HG03520 (cell line): ENCODE data around the gene ABLIM1.

Experiments
- ATAC-seq: cut with Tn5 transposase; IDR thresholded peaks from one replicate; pipeline ENCODE4 v1.9.1; 2021; ENCODE audit warnings: mild to moderate bottlenecking, moderate library complexity; ENCODE audit not compliant: unreplicated experiment

Gene ABLIM1

DNA sequence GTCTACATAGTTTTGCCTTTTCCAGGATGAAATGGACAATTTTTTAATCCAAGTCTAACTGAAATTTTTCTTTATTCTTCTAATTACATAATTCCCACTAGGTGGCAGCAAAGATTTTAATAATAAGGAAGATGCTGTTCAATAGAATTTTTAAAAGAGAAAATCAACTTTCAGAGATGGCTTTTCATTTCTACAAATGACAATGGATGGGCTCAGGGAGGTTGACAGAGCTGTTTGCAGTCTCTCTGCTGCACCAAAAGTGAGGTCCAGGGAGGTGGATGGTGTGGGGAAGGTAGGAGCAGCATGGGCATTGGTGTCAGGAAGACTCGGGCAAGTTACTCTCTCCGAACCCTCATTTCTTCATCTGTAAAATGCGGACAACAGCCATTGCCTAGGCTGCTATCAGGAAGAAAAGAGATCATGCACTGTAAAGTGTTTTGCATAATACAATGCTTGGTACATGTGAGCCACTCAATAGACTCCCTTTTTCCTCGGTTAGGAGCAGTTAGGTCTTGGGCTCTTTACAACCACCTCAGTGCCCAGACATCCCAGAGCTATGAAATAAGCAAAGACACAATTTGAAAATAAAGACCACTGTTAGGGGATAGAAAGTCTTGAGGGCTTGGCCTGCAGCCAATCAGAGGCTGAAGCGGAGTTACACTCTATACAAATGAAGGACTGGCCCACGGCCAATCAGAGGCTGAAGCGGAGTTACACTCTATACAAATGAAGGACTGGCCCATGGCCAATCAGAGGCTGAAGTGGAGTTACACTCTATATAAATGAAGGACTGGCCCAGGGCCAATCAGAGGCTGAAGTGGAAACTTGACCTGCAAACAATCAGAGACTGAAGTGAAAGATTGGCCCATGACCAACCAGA, 107.1 kb downstream of the ABLIM1 start:
- no peak for ATAC-seq

GRCh38 chr10:114548662-114549061, 109.4 kb downstream of the ABLIM1 start:
- ATAC-seq: no peak

GRCh38 chr10:114547514-114547913, 110.6 kb downstream of the ABLIM1 start:
- ATAC-seq: no peak

DNA sequence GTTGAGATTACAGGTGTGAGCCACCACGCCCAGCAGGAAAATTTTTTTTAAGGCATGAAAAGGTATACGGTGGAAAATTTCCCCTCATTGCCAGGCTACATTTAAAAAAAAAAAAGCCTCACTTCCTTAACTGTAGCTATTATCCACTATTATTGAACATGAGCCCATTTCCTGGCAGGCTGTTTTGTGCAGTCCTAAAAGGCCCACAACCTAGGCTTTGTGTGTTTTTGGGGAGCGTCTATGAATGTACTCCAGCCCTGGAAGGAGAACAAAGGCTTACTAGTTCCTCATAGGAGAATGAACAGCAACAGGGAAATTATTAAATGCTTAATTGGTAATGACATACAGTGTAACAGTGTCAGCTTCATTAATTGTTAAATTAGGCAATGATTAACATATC, 111.0 kb downstream of the ABLIM1 start:
- ATAC-seq: no peak

DNA sequence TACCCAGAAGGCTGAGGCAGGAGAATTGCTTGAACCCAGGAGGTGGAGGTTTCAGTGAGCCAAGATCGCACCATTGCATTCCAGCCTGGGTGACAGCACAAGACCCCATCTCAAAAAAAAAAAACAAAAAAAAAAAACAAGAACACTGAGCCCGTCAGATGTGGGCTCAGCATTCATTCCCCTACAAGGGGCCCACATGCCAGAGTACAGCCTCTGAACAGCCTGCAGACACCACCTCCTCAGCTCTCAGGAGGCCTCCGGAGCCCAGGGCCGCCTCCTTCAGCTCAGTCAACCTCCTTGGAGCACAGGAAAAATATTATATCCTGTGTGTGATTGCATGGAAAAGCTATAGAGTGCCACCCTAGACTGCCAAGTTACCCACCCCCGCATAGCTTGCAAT, 112.3 kb downstream of the ABLIM1 start:
- no peak for ATAC-seq

- ATAC-seq: no peak
These were observed 113.0 kb downstream of the ABLIM1 start for GRCh38 chr10:114545071-114545470.

GRCh38 chr10:114544045-114544659, 113.9 kb downstream of the ABLIM1 start:
- ATAC-seq: peak; percentile 85

DNA sequence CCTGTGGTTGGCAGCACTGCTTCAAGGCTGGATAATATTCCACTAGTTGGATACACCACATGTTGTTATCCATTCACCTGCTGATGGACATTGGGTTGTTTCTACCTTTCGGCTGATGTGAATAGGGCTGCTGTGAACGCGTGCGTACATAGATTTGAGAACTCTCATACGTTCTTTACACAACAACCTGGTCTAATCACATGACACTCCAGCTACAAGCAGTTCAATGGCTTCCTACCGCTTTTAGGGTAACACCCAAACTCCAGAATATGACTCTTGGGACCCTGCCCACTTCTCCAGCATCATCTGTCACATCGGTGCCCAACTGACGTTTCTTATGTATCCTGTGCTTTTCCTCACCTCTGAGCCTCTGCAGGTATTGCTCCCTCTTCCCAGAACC, 114.6 kb downstream of the ABLIM1 start:
- no peak for ATAC-seq

GRCh38 chr10:114542373-114542772, 115.7 kb downstream of the ABLIM1 start:
- no peak for ATAC-seq

DNA sequence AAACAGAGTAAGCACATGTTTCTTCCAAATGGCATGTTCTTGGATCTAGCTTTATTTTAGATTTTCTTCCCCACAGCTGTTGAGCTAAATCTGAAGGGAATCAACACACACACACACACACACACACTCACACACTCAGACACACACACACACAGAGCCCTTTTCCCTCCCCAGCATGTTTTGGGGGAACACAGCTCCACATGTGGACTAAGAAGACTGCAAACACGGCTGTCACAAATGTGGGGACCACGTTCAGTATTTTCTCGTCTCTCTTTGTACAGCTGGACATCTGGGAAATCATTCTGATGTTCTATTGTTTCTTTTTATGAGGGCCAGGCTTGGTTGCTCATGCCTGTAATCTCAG, 116.3 kb downstream of the ABLIM1 start:
- no peak for ATAC-seq

- peak; percentile 34 for ATAC-seq
These were observed 116.8 kb downstream of the ABLIM1 start for GRCh38 chr10:114541081-114541796.

DNA sequence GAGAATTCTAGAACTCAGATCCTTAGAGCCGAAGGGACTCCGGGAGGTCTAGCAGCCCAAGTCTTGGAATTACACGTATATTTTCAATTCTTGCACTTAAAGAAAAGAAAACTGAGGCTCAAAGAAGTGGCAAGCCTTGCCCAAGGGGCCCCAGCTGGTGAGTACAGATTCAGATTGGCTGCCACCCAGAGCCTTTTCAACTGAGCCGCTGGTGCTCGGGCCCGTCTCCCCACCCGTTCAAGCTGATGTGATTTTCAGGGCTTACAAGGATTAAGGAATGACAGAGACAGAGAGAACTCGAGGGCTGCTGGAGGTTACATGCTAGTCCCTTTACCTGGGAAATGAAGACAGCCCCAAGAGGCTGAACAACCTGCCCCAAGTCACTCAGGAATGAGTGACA, 117.8 kb downstream of the ABLIM1 start:
- no peak for ATAC-seq

GRCh38 chr10:114539623-114540022, 118.5 kb downstream of the ABLIM1 start:
- ATAC-seq: no peak

- no peak for ATAC-seq
These were observed 119.7 kb downstream of the ABLIM1 start for GRCh38 chr10:114538181-114538906.

GRCh38 chr10:114537736-114538135, 120.3 kb downstream of the ABLIM1 start:
- ATAC-seq: no peak

GRCh38 chr10:114534571-114534981, 123.5 kb downstream of the ABLIM1 start:
- no peak for ATAC-seq

- ATAC-seq: no peak
These were observed 125.8 kb downstream of the ABLIM1 start for GRCh38 chr10:114532226-114532625.

DNA sequence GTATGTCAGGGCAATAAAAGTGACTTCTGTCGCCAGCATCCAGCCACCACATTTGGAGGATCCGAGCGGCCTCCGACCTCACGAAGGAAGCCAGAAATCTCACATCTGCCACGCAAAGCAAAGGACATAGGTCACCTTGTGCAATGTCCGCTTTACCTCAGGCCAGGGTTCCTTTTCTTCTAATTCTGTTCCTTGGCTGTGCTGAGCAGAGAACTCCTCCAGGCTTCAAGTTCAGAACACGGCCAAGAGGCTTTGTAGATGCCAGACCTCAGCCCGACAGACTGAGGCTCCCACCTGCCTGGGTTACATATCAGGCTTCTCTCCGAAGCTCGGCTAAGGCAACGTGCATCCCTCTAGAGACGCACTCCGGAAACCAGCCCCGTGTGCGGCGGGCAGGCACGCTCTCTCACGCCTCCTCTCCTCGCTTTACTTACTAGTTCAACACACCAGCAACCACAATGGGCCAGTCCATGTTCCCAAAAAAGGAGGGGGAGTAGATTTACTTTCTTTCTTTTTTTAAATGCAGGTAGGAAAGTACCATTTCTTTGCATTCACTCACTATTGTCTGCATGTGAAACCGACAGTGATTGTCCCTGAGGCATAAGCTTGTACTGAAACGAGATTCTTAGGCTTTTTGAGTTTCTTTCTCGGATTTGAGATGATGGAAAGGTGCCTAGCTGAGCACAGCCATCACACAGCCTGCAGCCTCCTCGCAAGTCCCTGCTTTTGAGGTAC, 131.4 kb downstream of the ABLIM1 start:
- ATAC-seq: peak; percentile 97

- peak; percentile 10 for ATAC-seq
These were observed 132.0 kb downstream of the ABLIM1 start for GRCh38 chr10:114526126-114526503.

GRCh38 chr10:114525368-114525949, 132.6 kb downstream of the ABLIM1 start:
- no peak for ATAC-seq
